K562 (cell line): Measurements from ENCODE around the gene DST. TPM values are rescaled to one million over a fixed set of nuclear protein-coding genes. Genes with fewer than 3 reads are reported as not detected.

Experiments used
- ATAC-seq: fragments of 200-7000 bp; cut with Tn5 transposase; 3 replicates; pipeline ENCODE4 v1.9.1; 2020; ENCODE audit warnings: moderate library complexity
- BruUV-seq: library from RNA; stranded (reverse); fragments of 400-500 nt; replicated peaks from 2 replicates; lab custom pipeline; 2021; lab: Mats Ljungman, UMichigan
- CTCF ChIA-PET: fragments of 300-600 bp; formaldehyde crosslinking; extraction: SDS; loops from one replicate; lab custom pipeline; 2021; ENCODE audit warnings: low intra/inter-chr PET ratio; lab: Yijun Ruan, JAX
- POLR2A ChIA-PET: fragments of 300-600, 350-650 bp; sonication (Branson Sonifier 250); formaldehyde crosslinking; extraction: SDS; loops from one replicate; lab custom pipeline; 2021; ENCODE audit warnings: antibody characterized with exemption, inconsistent platforms; lab: Yijun Ruan, JAX
- DNase-seq, 4 experiments: peaks; one replicate each; pipeline versions ENCODE4 v3.0.0 to v3.0.0-alpha.2; 2011 to 2018; ENCODE audit warnings: low spot score in 3 of 4, mixed read lengths in 3 of 4; ENCODE audit errors: extremely low read depth in 1 of 4
- FAIRE-seq: peaks from 2 replicates; lab custom pipeline; 2011; peaks lifted over from hg19 to GRCh38; lab: Jason Lieb, UNC
- H2AFZ ChIP-seq: 2 replicates; pipeline ENCODE4 v1.6.0; 2011; ENCODE audit warnings: low read depth, low read length, control low read depth, inconsistent platforms
- H3K27ac ChIP-seq: fragments of 200-600 bp; 3 replicates; pipeline ENCODE4 v1.8.0; 2011; ENCODE audit warnings: low read depth, mild to moderate bottlenecking, control low read depth, inconsistent platforms, low read length, moderate library complexity, mixed read lengths; ENCODE audit errors: extremely low read depth
- H3K27me3 ChIP-seq, 2 experiments: fragments of 300-600 bp in 1 of 2; 2 replicates in 1 of 2; 3 replicates in 1 of 2; pipeline versions ENCODE4 v1.6.0 to v1.8.0; 2011; ENCODE audit warnings: inconsistent platforms in 2 of 2, low read length in 2 of 2, mild to moderate bottlenecking in 1 of 2, mixed read lengths in 1 of 2, moderate library complexity in 1 of 2; ENCODE audit not compliant: control insufficient read depth in 2 of 2, insufficient read depth in 2 of 2
- H3K36me3 ChIP-seq: fragments of 300-600 bp; 3 replicates; pipeline ENCODE4 v1.8.0; 2011; ENCODE audit warnings: mild to moderate bottlenecking, low read length, inconsistent platforms; ENCODE audit not compliant: control insufficient read depth, insufficient read depth
- H3K4me1 ChIP-seq, 2 experiments: fragments of 200-600 bp in 1 of 2; replicated peaks in 1 of 2; 2 replicates in 1 of 2; 3 replicates in 1 of 2; pipeline versions ENCODE4 v1.5.1 to v1.8.0; 2011; ENCODE audit warnings: inconsistent platforms in 2 of 2, low read length in 2 of 2, mild to moderate bottlenecking in 1 of 2, mixed read lengths in 1 of 2, moderate library complexity in 1 of 2; ENCODE audit not compliant: control insufficient read depth in 2 of 2, insufficient read depth in 2 of 2
- H3K4me2 ChIP-seq: 2 replicates; pipeline ENCODE4 v1.6.1; 2011; ENCODE audit warnings: low read length, control low read depth, inconsistent platforms, mixed read lengths; ENCODE audit not compliant: insufficient read depth
- H3K4me3 ChIP-seq: fragments of 200-600 bp; sonication (generic), shearing (Covaris generic); 2 replicates; pipeline ENCODE4 v1.5.1; 2016; ENCODE audit warnings: control low read depth, inconsistent platforms
- H3K79me2 ChIP-seq: fragments of 200-600 bp; 3 replicates; pipeline ENCODE4 v1.8.0; 2011; ENCODE audit warnings: low read length, inconsistent platforms; ENCODE audit not compliant: control insufficient read depth, insufficient read depth
- H3K9ac ChIP-seq, 2 experiments: 2 replicates each; pipeline versions ENCODE4 v1.6.0 to v1.6.1; 2011; ENCODE audit warnings: low read depth in 2 of 2, low read length in 2 of 2, control low read depth in 1 of 2, inconsistent platforms in 1 of 2, mild to moderate bottlenecking in 1 of 2, mixed read lengths in 1 of 2; ENCODE audit not compliant: insufficient read depth in 1 of 2
- H3K9me1 ChIP-seq: one replicate; pipeline ENCODE4 v1.6.0; 2011; ENCODE audit warnings: inconsistent platforms, mild to moderate bottlenecking, low read length, moderate library complexity; ENCODE audit not compliant: control insufficient read depth, insufficient read depth
- H3K9me3 ChIP-seq: replicated peaks from 2 replicates; pipeline ENCODE4 v1.5.1; 2011; ENCODE audit warnings: low read depth, low read length, inconsistent platforms; ENCODE audit not compliant: control insufficient read depth, insufficient read depth
- H4K20me1 ChIP-seq: replicated peaks from 2 replicates; pipeline ENCODE4 v1.6.1; 2011; ENCODE audit warnings: low read length, inconsistent platforms, mixed read lengths; ENCODE audit not compliant: control insufficient read depth, insufficient read depth
- BCL6 ChIP-seq: fragments of 250-450 bp; sonication (Bioruptor Pico); IDR thresholded peaks from 2 replicates; pipeline ENCODE4 v1.4.0; 2020
- CAMTA2 ChIP-seq: fragments of 250-450 bp; sonication (Bioruptor Pico); conservative IDR thresholded peaks from 2 replicates; pipeline ENCODE4 v1.5.1; 2022
- HNRNPK ChIP-seq: fragments of 200-400 bp; formaldehyde crosslinking; IDR thresholded peaks from one replicate; pipeline ENCODE4 v1.6.1; 2018; ENCODE audit warnings: mild to moderate bottlenecking, low read depth, low read length; ENCODE audit not compliant: poor library complexity, severe bottlenecking
- HNRNPL ChIP-seq: fragments of 200-400 bp; formaldehyde crosslinking; IDR thresholded peaks from 2 replicates; pipeline ENCODE4 v1.6.1; 2017; ENCODE audit warnings: low read depth, mild to moderate bottlenecking, low read length
- HNRNPUL1 ChIP-seq: fragments of 200-400 bp; formaldehyde crosslinking; IDR thresholded peaks from 2 replicates; pipeline ENCODE4 v1.6.1; 2017; ENCODE audit warnings: low read length
- MCM3 ChIP-seq: fragments of 450-650 bp; IDR thresholded peaks from 2 replicates; pipeline ENCODE4 v1.6.1; 2016
- NUFIP1 ChIP-seq: fragments of 450-650 bp; IDR thresholded peaks from 2 replicates; pipeline ENCODE4 v1.6.1; 2018; ENCODE audit not compliant: partially characterized antibody
- OTX1 ChIP-seq: fragments of 450-650 bp; formaldehyde crosslinking; IDR thresholded peaks from 2 replicates; pipeline ENCODE4 v1.4.0; 2022; ENCODE audit warnings: mild to moderate bottlenecking
- PHB2 ChIP-seq: fragments of 450-650 bp; IDR thresholded peaks from 2 replicates; pipeline ENCODE4 v1.6.1; 2017; ENCODE audit warnings: low read depth
- POLR3G ChIP-seq: IDR thresholded peaks from 2 replicates; pipeline ENCODE4 v1.6.1; 2011; ENCODE audit not compliant: insufficient read length, insufficient replicate concordance; ENCODE audit errors: extremely low read depth
- SP2 ChIP-seq: IDR thresholded peaks from 2 replicates; pipeline ENCODE4 v1.6.1; 2011; ENCODE audit warnings: mild to moderate bottlenecking, low read depth, low read length, moderate library complexity; ENCODE audit not compliant: poor library complexity, severe bottlenecking; ENCODE audit errors: extremely low read depth
- ZHX1 ChIP-seq: fragments of 150-350 bp; conservative IDR thresholded peaks from 2 replicates; pipeline ENCODE4 v1.6.1; 2014; ENCODE audit warnings: low read length
- ZNF263 ChIP-seq: sonication (generic); formaldehyde crosslinking; IDR thresholded peaks from 2 replicates; pipeline ENCODE4 v1.8.0; 2022; ENCODE audit warnings: mild to moderate bottlenecking, missing genetic modification reagents, borderline replicate concordance
- ZSCAN29 ChIP-seq: fragments of 450-650 bp; IDR thresholded peaks from 2 replicates; pipeline ENCODE4 v1.6.1; 2017
- WGBS: fragments of 100-300 bp; shearing (Covaris generic); methylation state at CpG from one replicate; pipeline ENCODE4 v1.1.6; 2016; ENCODE audit warnings: low coverage, mixed read lengths; ENCODE audit not compliant: insufficient coverage; ENCODE audit errors: missing lambda C conversion rate; 5-methylcytosine and 5-hydroxymethylcytosine counted together
- in situ Hi-C: fragments of 300-500 bp; cut with MboI; formaldehyde crosslinking; loops from 4 replicates; pipeline ENCODE4 v1.15.0; 2018; ENCODE audit warnings: inconsistent platforms, mixed read lengths
- intact Hi-C: fragments of 100-400 bp; cut with micrococcal nuclease; formaldehyde crosslinking; loops from 2 replicates; pipeline ENCODE4 v1.14.2; 2022
- polyA plus RNA-seq, 8 experiments: library from polyadenylated mRNA; depleted of rRNA in 4 of 8; stranded (reverse) in 5 of 8; unstranded in 3 of 8; fragments of >200 nt; fragmentation: Nextera tagmentation in 2 of 8; fragmentation: Illumina TruSeq in 1 of 8; extraction: Ambion mirVana in 2 of 8; extraction: Trizol in 1 of 8; gene quantifications; 2 replicates each; pipeline versions ENCODE4 v1.2.1 to v1.2.3, GENCODE V29; 2011 to 2014; ENCODE audit warnings: inconsistent platforms in 1 of 8, missing spikeins in 1 of 8
- total RNA-seq, 7 experiments: library from RNA; depleted of rRNA in 6 of 7; stranded (reverse); fragments of >200 nt in 6 of 7; fragmentation: Illumina TruSeq in 2 of 7; extraction: Trizol in 2 of 7; gene quantifications; 2 replicates each; pipeline versions ENCODE4 v1.2.1 to v1.2.3, GENCODE V29; 2011 to 2021; ENCODE audit warnings: low replicate concordance in 1 of 7
- TF ChIP-seq, protein P1 (sequence below): fragments of 450-650 bp; formaldehyde crosslinking; IDR thresholded peaks from 2 replicates; pipeline ENCODE4 v1.4.0; 2020; ENCODE audit warnings: mild to moderate bottlenecking, moderate library complexity
- TF ChIP-seq, protein P2 (sequence below): sonication (generic); formaldehyde crosslinking; IDR thresholded peaks from 2 replicates; pipeline ENCODE4 v1.8.0; 2022; ENCODE audit warnings: mild to moderate bottlenecking, low read depth, missing genetic modification reagents

DST gene
- total and polyA plus RNA-seq, 9 of the 15 experiments (the other 6 are each of a cell fraction or from before 2014, with no cell fraction given): 5.2 to 21.9 (median 13.3) TPM

GRCh38 chr6:56542364-56543331 is 100.0 kb downstream of the DST start:
- intact Hi-C loops (loop anchor here (5.0 kb wide), 1 partner anchor 50 kb away; no protein-coding TSS in a partner anchor), in situ Hi-C loops (no loop called here)
- H3K9ac ChIP-seq: peak overlapping the region; percentile 77 to 95
- H3K36me3 ChIP-seq: no peaks in the 10 kb centered on the region
- no peaks in the 10 kb centered on the region for H3K9me1 ChIP-seq
- DNase-seq (peak; percentile 67 to 96 (median 77)), FAIRE-seq (peak; percentile 99), ATAC-seq (peak; percentile 95)
- H3K9me3 ChIP-seq: no peaks in the 10 kb centered on the region
- peak overlapping the region; percentile 52 for H3K4me3 ChIP-seq
- H3K27ac ChIP-seq: peak overlapping the region; percentile 96
- H3K79me2 ChIP-seq: peaks cover 11% of the 10 kb centered on the region; the same call in 1 of the 3 replicates
- under 1% methylated on average over 50 of the region's 50 CpGs for WGBS
- ChIA-PET CTCF (no interaction called here), POLR2A (interaction anchor here (0.6 to 2.2 kb wide), 17 partner anchors 9 to 1117 kb away, joined by 3 to 16 read pairs (median 4); no protein-coding TSS in a partner anchor)
- H4K20me1 ChIP-seq: no peaks in the 10 kb centered on the region
- peak overlapping the region; percentile 92 for H2AFZ ChIP-seq
- TSS peak; percentile 60 for BruUV-seq
- H3K4me2 ChIP-seq: peak overlapping the region; percentile 90
- H3K27me3 ChIP-seq: no peaks in the 10 kb centered on the region
- peaks cover 6 to 25% of the 10 kb centered on the region in 2 experiments; a peak in 4 of 5 replicates for H3K4me1 ChIP-seq
- TF ChIP-seq OTX1 (CRISPR knock-in tag) (no peak), NUFIP1 (no peak), ZNF263 (no peak; the same call in 1 of the 2 replicates), HNRNPK (no peak), ZHX1 (no peak), POLR3G (no peak), MCM3 (no peak), HNRNPL (no peak), PHB2 (no peak), BCL6 (CRISPR knock-in tag) (no peak), HNRNPUL1 (no peak), CAMTA2 (no peak), SP2 (no peak), ZSCAN29 (no peak)
- TF ChIP-seq, protein P1, sequence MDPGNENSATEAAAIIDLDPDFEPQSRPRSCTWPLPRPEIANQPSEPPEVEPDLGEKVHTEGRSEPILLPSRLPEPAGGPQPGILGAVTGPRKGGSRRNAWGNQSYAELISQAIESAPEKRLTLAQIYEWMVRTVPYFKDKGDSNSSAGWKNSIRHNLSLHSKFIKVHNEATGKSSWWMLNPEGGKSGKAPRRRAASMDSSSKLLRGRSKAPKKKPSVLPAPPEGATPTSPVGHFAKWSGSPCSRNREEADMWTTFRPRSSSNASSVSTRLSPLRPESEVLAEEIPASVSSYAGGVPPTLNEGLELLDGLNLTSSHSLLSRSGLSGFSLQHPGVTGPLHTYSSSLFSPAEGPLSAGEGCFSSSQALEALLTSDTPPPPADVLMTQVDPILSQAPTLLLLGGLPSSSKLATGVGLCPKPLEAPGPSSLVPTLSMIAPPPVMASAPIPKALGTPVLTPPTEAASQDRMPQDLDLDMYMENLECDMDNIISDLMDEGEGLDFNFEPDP (CRISPR knock-in tag): no peak
- TF ChIP-seq, protein P2, sequence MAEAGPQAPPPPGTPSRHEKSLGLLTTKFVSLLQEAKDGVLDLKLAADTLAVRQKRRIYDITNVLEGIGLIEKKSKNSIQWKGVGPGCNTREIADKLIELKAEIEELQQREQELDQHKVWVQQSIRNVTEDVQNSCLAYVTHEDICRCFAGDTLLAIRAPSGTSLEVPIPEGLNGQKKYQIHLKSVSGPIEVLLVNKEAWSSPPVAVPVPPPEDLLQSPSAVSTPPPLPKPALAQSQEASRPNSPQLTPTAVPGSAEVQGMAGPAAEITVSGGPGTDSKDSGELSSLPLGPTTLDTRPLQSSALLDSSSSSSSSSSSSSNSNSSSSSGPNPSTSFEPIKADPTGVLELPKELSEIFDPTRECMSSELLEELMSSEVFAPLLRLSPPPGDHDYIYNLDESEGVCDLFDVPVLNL (CRISPR knock-in tag): peak; percentile 90
